ENCODE results near the gene FBXL13. TPM values are rescaled to one million over a fixed set of nuclear protein-coding genes. Genes with fewer than 3 reads are reported as not detected.

The FBXL13 gene
- total RNA-seq, 2 donors from 2014 or later: 0.45 to 1.1 TPM

- H3K27ac Mint-ChIP-seq: no peak overlapping the region
- H3K9me3 Mint-ChIP-seq: no peaks in the 10 kb centered on the region
- ATAC-seq (replicated peaks): no peak
- H3K4me1 Mint-ChIP-seq: peaks cover 5% of the 10 kb centered on the region
- no peaks in the 10 kb centered on the region for H3K27me3 Mint-ChIP-seq
- peaks cover 36% of the 10 kb centered on the region for H3K36me3 Mint-ChIP-seq (ENCODE audit: low read depth)
- H3K4me3 Mint-ChIP-seq: no peak overlapping the region
Measured at GRCh38 chr7:102832674-102833073, 241.9 kb downstream of the FBXL13 start.

- no peaks in the 10 kb centered on the region for H3K9me3 Mint-ChIP-seq
- peaks cover 4% of the 10 kb centered on the region for H3K4me1 Mint-ChIP-seq
- H3K27me3 Mint-ChIP-seq: no peaks in the 10 kb centered on the region
- H3K27ac Mint-ChIP-seq: no peak overlapping the region
- no peak for ATAC-seq (replicated peaks)
- H3K4me3 Mint-ChIP-seq: no peak overlapping the region
- H3K36me3 Mint-ChIP-seq (ENCODE audit: low read depth): peaks cover 36% of the 10 kb centered on the region
Measured at GRCh38 chr7:102830197-102830596, 244.4 kb downstream of the FBXL13 start.

- no peak for ATAC-seq (replicated peaks)
- Mint-ChIP-seq H3K4me3 (no peak overlapping the region), H3K9me3 (no peaks in the 10 kb centered on the region), H3K27ac (no peak overlapping the region), H3K36me3 (ENCODE audit: low read depth) (peaks cover 36% of the 10 kb centered on the region), H3K4me1 (no peaks in the 10 kb centered on the region), H3K27me3 (no peaks in the 10 kb centered on the region)
Measured at GRCh38 chr7:102829075-102829474, 245.5 kb downstream of the FBXL13 start.

GRCh38 chr7:102828286-102828685, 246.3 kb downstream of the FBXL13 start:
- Mint-ChIP-seq H3K27me3 (no peaks in the 10 kb centered on the region), H3K27ac (no peak overlapping the region), H3K36me3 (ENCODE audit: low read depth) (peaks cover 36% of the 10 kb centered on the region), H3K4me1 (no peaks in the 10 kb centered on the region), H3K9me3 (no peaks in the 10 kb centered on the region), H3K4me3 (no peak overlapping the region)
- ATAC-seq (replicated peaks): no peak

- Mint-ChIP-seq H3K4me1 (no peaks in the 10 kb centered on the region), H3K27ac (no peak overlapping the region), H3K27me3 (no peaks in the 10 kb centered on the region), H3K9me3 (no peaks in the 10 kb centered on the region), H3K36me3 (ENCODE audit: low read depth) (peaks cover 22% of the 10 kb centered on the region), H3K4me3 (no peak overlapping the region)
- no peak for ATAC-seq (replicated peaks)
Measured at GRCh38 chr7:102823390-102824119, 251.0 kb downstream of the FBXL13 start.

GRCh38 chr7:102821994-102822747, 252.4 kb downstream of the FBXL13 start:
- no peak overlapping the region for H3K27ac Mint-ChIP-seq
- peaks cover 9% of the 10 kb centered on the region for H3K36me3 Mint-ChIP-seq (ENCODE audit: low read depth)
- H3K4me1 Mint-ChIP-seq: no peaks in the 10 kb centered on the region
- no peak overlapping the region for H3K4me3 Mint-ChIP-seq
- no peak for ATAC-seq (replicated peaks)
- no peaks in the 10 kb centered on the region for H3K9me3 Mint-ChIP-seq
- H3K27me3 Mint-ChIP-seq: no peaks in the 10 kb centered on the region

GRCh38 chr7:102819151-102819550, 255.4 kb downstream of the FBXL13 start:
- Mint-ChIP-seq H3K27me3 (no peaks in the 10 kb centered on the region), H3K4me3 (no peak overlapping the region), H3K36me3 (ENCODE audit: low read depth) (peaks cover 7% of the 10 kb centered on the region), H3K4me1 (peaks cover 3% of the 10 kb centered on the region), H3K27ac (no peak overlapping the region), H3K9me3 (no peaks in the 10 kb centered on the region)
- ATAC-seq (replicated peaks): no peak

GRCh38 chr7:102817616-102818573, 256.7 kb downstream of the FBXL13 start:
- peaks cover 15% of the 10 kb centered on the region for H3K4me1 Mint-ChIP-seq
- H3K36me3 Mint-ChIP-seq (ENCODE audit: low read depth): peaks cover 12% of the 10 kb centered on the region
- H3K9me3 Mint-ChIP-seq: no peaks in the 10 kb centered on the region
- no peaks in the 10 kb centered on the region for H3K27me3 Mint-ChIP-seq
- no peak overlapping the region for H3K27ac Mint-ChIP-seq
- H3K4me3 Mint-ChIP-seq: no peak overlapping the region
- ATAC-seq (replicated peaks): no peak

- Mint-ChIP-seq H3K27ac (peak overlapping the region; percentile 77), H3K36me3 (ENCODE audit: low read depth) (peaks cover 11% of the 10 kb centered on the region), H3K4me3 (peak overlapping the region; percentile 33), H3K27me3 (no peaks in the 10 kb centered on the region), H3K9me3 (no peaks in the 10 kb centered on the region), H3K4me1 (peaks cover 15% of the 10 kb centered on the region)
- ATAC-seq (replicated peaks): peak; percentile 97
Measured at GRCh38 chr7:102814025-102814471, 260.5 kb downstream of the FBXL13 start.

- no peaks in the 10 kb centered on the region for H3K9me3 Mint-ChIP-seq
- peak overlapping the region; percentile 77 for H3K27ac Mint-ChIP-seq
- peaks cover 15% of the 10 kb centered on the region for H3K4me1 Mint-ChIP-seq
- no peaks in the 10 kb centered on the region for H3K27me3 Mint-ChIP-seq
- peak; percentile 51 for ATAC-seq (replicated peaks)
- H3K36me3 Mint-ChIP-seq (ENCODE audit: low read depth): peaks cover 11% of the 10 kb centered on the region
- H3K4me3 Mint-ChIP-seq: peak overlapping the region; percentile 33
Measured at GRCh38 chr7:102813191-102814024, 261.2 kb downstream of the FBXL13 start.

GRCh38 chr7:102811942-102812678, 262.5 kb downstream of the FBXL13 start:
- Mint-ChIP-seq H3K36me3 (ENCODE audit: low read depth) (peaks cover 11% of the 10 kb centered on the region), H3K4me1 (peaks cover 15% of the 10 kb centered on the region), H3K27ac (no peak overlapping the region), H3K4me3 (no peak overlapping the region), H3K27me3 (no peaks in the 10 kb centered on the region), H3K9me3 (no peaks in the 10 kb centered on the region)
- ATAC-seq (replicated peaks): no peak

- H3K27ac Mint-ChIP-seq: no peak overlapping the region
- ATAC-seq (replicated peaks): no peak
- H3K4me3 Mint-ChIP-seq: no peak overlapping the region
- no peaks in the 10 kb centered on the region for H3K27me3 Mint-ChIP-seq
- H3K9me3 Mint-ChIP-seq: no peaks in the 10 kb centered on the region
- H3K36me3 Mint-ChIP-seq (ENCODE audit: low read depth): peaks cover 11% of the 10 kb centered on the region
- H3K4me1 Mint-ChIP-seq: peaks cover 15% of the 10 kb centered on the region
Measured at GRCh38 chr7:102810916-102811315, 263.7 kb downstream of the FBXL13 start.

- H3K9me3 Mint-ChIP-seq: peaks cover 3% of the 10 kb centered on the region
- no peaks in the 10 kb centered on the region for H3K27me3 Mint-ChIP-seq
- H3K4me3 Mint-ChIP-seq: no peak overlapping the region
- no peak overlapping the region for H3K27ac Mint-ChIP-seq
- no peaks in the 10 kb centered on the region for H3K4me1 Mint-ChIP-seq
- H3K36me3 Mint-ChIP-seq (ENCODE audit: low read depth): peaks cover 5% of the 10 kb centered on the region
- ATAC-seq (replicated peaks): no peak
Measured at GRCh38 chr7:102806613-102807012, 268.0 kb downstream of the FBXL13 start.
